ENCODE results near the gene STK31. TPM values are rescaled to one million over a fixed set of nuclear protein-coding genes. Genes with fewer than 3 reads are reported as not detected.
"Not testable (repeated sequence)": the region's sequence is repeated elsewhere in the genome, so short reads cannot be mapped to it uniquely, and the experiment has no call there.

Gene STK31
- total RNA-seq, 1 experiment from 2014 or later: not detected

- DNase-seq (ENCODE audit: low read depth): no peak
Measured at GRCh38 chr7:23802720-23803397, 92.8 kb downstream of the STK31 start.

GRCh38 chr7:23804707-23805106 is 94.7 kb downstream of the STK31 start:
- no peak for DNase-seq (ENCODE audit: low read depth)

GRCh38 chr7:23808421-23808820 is 98.4 kb downstream of the STK31 start:
- no peak for DNase-seq (ENCODE audit: low read depth)

GRCh38 chr7:23810099-23810498 is 100.1 kb downstream of the STK31 start:
- no peak for DNase-seq (ENCODE audit: low read depth)

- DNase-seq (ENCODE audit: low read depth): peak; percentile 17
Measured at GRCh38 chr7:23811540-23811939, 101.5 kb downstream of the STK31 start.

- DNase-seq (ENCODE audit: low read depth): not testable (repeated sequence)
Measured at GRCh38 chr7:23828125-23828524, 118.1 kb downstream of the STK31 start.

- DNase-seq (ENCODE audit: low read depth): not testable (repeated sequence)
Measured at GRCh38 chr7:23832733-23833132, 122.7 kb downstream of the STK31 start.

- DNase-seq (ENCODE audit: low read depth): no peak
Measured at GRCh38 chr7:23833405-23833804, 123.4 kb downstream of the STK31 start.

- DNase-seq (ENCODE audit: low read depth): not testable (repeated sequence)
Measured at GRCh38 chr7:23844837-23845236, 134.8 kb downstream of the STK31 start.

- DNase-seq (ENCODE audit: low read depth): peak; percentile 22
Measured at GRCh38 chr7:23852135-23852534, 142.1 kb downstream of the STK31 start.

GRCh38 chr7:23852988-23853387 is 143.0 kb downstream of the STK31 start:
- DNase-seq (ENCODE audit: low read depth): no peak

GRCh38 chr7:23863209-23863787 is 153.3 kb downstream of the STK31 start:
- DNase-seq (ENCODE audit: low read depth): peak; percentile 54

GRCh38 chr7:23864973-23865372 is 155.0 kb downstream of the STK31 start:
- DNase-seq (ENCODE audit: low read depth): peak; percentile 49

GRCh38 chr7:23873306-23873705 is 163.3 kb downstream of the STK31 start:
- no peak for DNase-seq (ENCODE audit: low read depth)

- DNase-seq (ENCODE audit: low read depth): not testable (repeated sequence)
Measured at GRCh38 chr7:23876526-23876925, 166.5 kb downstream of the STK31 start.

Other genes starting within 250 kb of the STK31 start
- gene IGF2BP3, start 239.7 kb upstream of the STK31 start, total RNA-seq (2014; rRNA removed; shearing (Covaris generic)): 50.6 and 76.9 TPM in 2 replicates
- gene TRA2A, start 178.2 kb upstream of the STK31 start, total RNA-seq (2014; rRNA removed; shearing (Covaris generic)): 27.5 and 31.6 TPM in 2 replicates
- 10.3 and 11.3 TPM in 2 replicates for gene CCDC126, start 112.8 kb upstream of the STK31 start, total RNA-seq (2014; rRNA removed; shearing (Covaris generic))
- 5.3 and 7.0 TPM in 2 replicates for gene FAM221A, start 30.0 kb upstream of the STK31 start, total RNA-seq (2014; rRNA removed; shearing (Covaris generic))

Measured in M059J (cell line).